ENCODE measurements around the gene MMP7. TPM values are rescaled to one million over a fixed set of nuclear protein-coding genes. Genes with fewer than 3 reads are reported as not detected.

MMP7 gene
- total RNA-seq, 1 experiment from 2014 or later: 2.7 TPM

GRCh38 chr11:102499931-102500330 lies 30.6 kb downstream of the MMP7 start:
- in situ Hi-C loops (cut with HindIII; ENCODE audit: low pct_unique_long_range_greater_than_20kb, low sequenced_read_pairs): no loop called here
- TF ChIP-seq REST (IDR thresholded peaks at IDR 0.05; ENCODE audit: insufficient read depth in 1 of 2, low read depth in 2 of 2, low read length in 1 of 2) (no peak), SIN3A (IDR thresholded peaks at IDR 0.05; ENCODE audit: borderline replicate concordance, insufficient read depth, low read depth, low read length) (no peak), CTCF (IDR thresholded peaks at IDR 0.05) (no peak), POLR2AphosphoS5 (IDR thresholded peaks at IDR 0.05; ENCODE audit: low read depth, low read length) (no peak), TCF7L2 (IDR thresholded peaks at IDR 0.05; ENCODE audit: low read depth, low read length) (no peak)
- H3K27me3 ChIP-seq (ENCODE audit: control insufficient read depth, insufficient read depth, low read length): no peaks in the 10 kb centered on the region
- ATAC-seq: no peak
- peaks cover 14% of the 10 kb centered on the region for H3K4me1 ChIP-seq (ENCODE audit: control insufficient read depth, insufficient read depth, low read length)
- no peaks in the 10 kb centered on the region for H3K36me3 ChIP-seq (ENCODE audit: control insufficient read depth, insufficient read depth, low read length)
- no peak for DNase-seq (ENCODE audit: low read depth, low spot score)
- no peak overlapping the region for H3K4me3 ChIP-seq (ENCODE audit: low read depth in 2 of 2, low read length in 2 of 2)
- ChIA-PET CTCF (no interaction called here), POLR2A (no interaction called here)
- BruUV-seq (replicated peaks): no TSS peak
- intact Hi-C loops (cut with micrococcal nuclease; ENCODE audit: unreplicated experiment): loop anchor here (5.0 kb wide), 2 partner anchors 98 to 167 kb away; no protein-coding TSS in a partner anchor
- H3K27ac ChIP-seq (ENCODE audit: low read length): peak overlapping the region; percentile 10; the same call in 1 of the 2 replicates
- H3K9me3 ChIP-seq (ENCODE audit: control insufficient read depth, insufficient read depth, low read depth, low read length): no peaks in the 10 kb centered on the region

- ChIA-PET CTCF (interaction anchor here (0.6 to 1.4 kb wide), 5 partner anchors 20 to 168 kb away, joined by 3 to 13 read pairs (median 5); no protein-coding TSS in a partner anchor), POLR2A (no interaction called here)
- H3K4me1 ChIP-seq (ENCODE audit: control insufficient read depth, insufficient read depth, low read length): peaks cover 21% of the 10 kb centered on the region
- no peaks in the 10 kb centered on the region for H3K27me3 ChIP-seq (ENCODE audit: control insufficient read depth, insufficient read depth, low read length)
- H3K4me3 ChIP-seq (ENCODE audit: low read depth in 2 of 2, low read length in 2 of 2): no peak overlapping the region
- in situ Hi-C loops (cut with HindIII; ENCODE audit: low pct_unique_long_range_greater_than_20kb, low sequenced_read_pairs): no loop called here
- H3K36me3 ChIP-seq (ENCODE audit: control insufficient read depth, insufficient read depth, low read length): no peaks in the 10 kb centered on the region
- BruUV-seq (replicated peaks): no TSS peak
- ATAC-seq (no peak), DNase-seq (ENCODE audit: low read depth, low spot score) (no peak)
- peak overlapping the region; percentile 8; the same call in 1 of the 2 replicates for H3K27ac ChIP-seq (ENCODE audit: low read length)
- no peak for TF ChIP-seq CTCF (IDR thresholded peaks at IDR 0.05)
- TF ChIP-seq POLR2AphosphoS5 (IDR thresholded peaks at IDR 0.05; ENCODE audit: low read depth, low read length): no peak
- TF ChIP-seq SIN3A (IDR thresholded peaks at IDR 0.05; ENCODE audit: borderline replicate concordance, insufficient read depth, low read depth, low read length): no peak
- TF ChIP-seq TCF7L2 (IDR thresholded peaks at IDR 0.05; ENCODE audit: low read depth, low read length): no peak
- no peak for TF ChIP-seq REST (IDR thresholded peaks at IDR 0.05; ENCODE audit: insufficient read depth in 1 of 2, low read depth in 2 of 2, low read length in 1 of 2)
- intact Hi-C loops (cut with micrococcal nuclease; ENCODE audit: unreplicated experiment): loop anchor here (5.0 kb wide), 2 partner anchors 97 to 168 kb away; no protein-coding TSS in a partner anchor
- no peaks in the 10 kb centered on the region for H3K9me3 ChIP-seq (ENCODE audit: control insufficient read depth, insufficient read depth, low read depth, low read length)
These were observed 31.4 kb downstream of the MMP7 start for GRCh38 chr11:102499151-102499550.
